Natural killer cell (primary cell): Measurements from ENCODE around the gene CMTM3. TPM values are rescaled to one million over a fixed set of nuclear protein-coding genes. Genes with fewer than 3 reads are reported as not detected.
"Not testable (repeated sequence)": the region's sequence is repeated elsewhere in the genome, so short reads cannot be mapped to it uniquely, and the experiment has no call there.

Experiments used
- ATAC-seq, 3 donors: fragments of 150-1000 bp in 2 of 3; fragments of 200-7000 bp in 1 of 3; cut with Tn5 transposase; 1 replicate in 1 of 3; 2 replicates in 2 of 3; pipeline ENCODE4 v1.10.0; 2021; ENCODE audit warnings: mild to moderate bottlenecking in 2 of 3, moderate library complexity in 2 of 3
- DNase-seq, 2 donors: peaks; one replicate each; pipeline versions ENCODE4 v3.0.0 to v3.0.0-alpha.2; 2013 to 2021; ENCODE audit warnings: mixed read lengths in 1 of 2
- H3K27ac ChIP-seq: one replicate; pipeline ENCODE4 v1.5.1; 2013; ENCODE audit warnings: mild to moderate bottlenecking, low read length
- H3K27me3 ChIP-seq: one replicate; pipeline ENCODE4 v1.6.1; 2013; ENCODE audit warnings: low read length; ENCODE audit not compliant: control insufficient read depth, insufficient read depth
- H3K36me3 ChIP-seq: one replicate; pipeline ENCODE4 v1.6.1; 2013; ENCODE audit warnings: low read length; ENCODE audit not compliant: control insufficient read depth, insufficient read depth
- H3K4me1 ChIP-seq: one replicate; pipeline ENCODE4 v1.6.1; 2013; ENCODE audit warnings: low read length; ENCODE audit not compliant: control insufficient read depth, insufficient read depth
- H3K4me3 ChIP-seq: one replicate; pipeline ENCODE4 v1.5.1; 2013; ENCODE audit warnings: low read length
- H3K9me3 ChIP-seq: one replicate; pipeline ENCODE4 v1.6.1; 2013; ENCODE audit warnings: low read length; ENCODE audit not compliant: control insufficient read depth, insufficient read depth
- H3K27ac Mint-ChIP-seq, 2 donors: one replicate each; pipeline ENCODE4 v1.8.0; 2022; ENCODE audit warnings: mild to moderate bottlenecking in 2 of 2, mixed read lengths in 2 of 2, moderate library complexity in 1 of 2
- H3K27me3 Mint-ChIP-seq, 2 donors: one replicate each; pipeline ENCODE4 v1.8.0; 2022; ENCODE audit warnings: low read depth in 2 of 2, mixed read lengths in 2 of 2
- H3K36me3 Mint-ChIP-seq: one replicate; pipeline ENCODE4 v1.8.0; 2022; ENCODE audit warnings: mixed read lengths
- H3K4me1 Mint-ChIP-seq, 2 donors: one replicate each; pipeline ENCODE4 v1.8.0; 2022; ENCODE audit warnings: mixed read lengths in 2 of 2
- H3K4me3 Mint-ChIP-seq: one replicate; pipeline ENCODE4 v1.8.0; 2022; ENCODE audit warnings: mild to moderate bottlenecking, moderate library complexity, mixed read lengths
- H3K9me3 Mint-ChIP-seq, 2 donors: one replicate each; pipeline ENCODE4 v1.8.0; 2022; ENCODE audit warnings: mixed read lengths in 2 of 2
- CTCF ChIP-seq: fragments of 200-600 bp; IDR thresholded peaks from one replicate; pipeline ENCODE4 v1.8.0; 2022; ENCODE audit warnings: antibody characterized with exemption
- WGBS: methylation state at CpG from one replicate; pipeline ENCODE4 v1.1.7; 2013; ENCODE audit warnings: missing lambda C conversion rate; ENCODE audit not compliant: insufficient coverage; 5-methylcytosine and 5-hydroxymethylcytosine counted together
- intact Hi-C: fragments of 100-400 bp; cut with micrococcal nuclease; formaldehyde crosslinking; loops from one replicate; pipeline ENCODE4 v1.14.2; 2022
- total RNA-seq, 4 donors: library from RNA; stranded (reverse); fragments of 120-200 nt in 1 of 4; gene quantifications; one replicate each; pipeline versions ENCODE4 v1.2.3 to v1.2.4, GENCODE V29; 2013 to 2022

CMTM3 gene
- total RNA-seq, 3 donors from 2014 or later (not counting 1 experiment from before 2014, with no cell fraction given), result 68.2 to 86.4 (median 85.0) TPM

GRCh38 chr16:66566051-66566901 is 38.2 kb upstream of the CMTM3 start, which contains the start of gene CMTM1:
Gene CMTM1 (plus strand): TSS chr16:66566439. CDS start chr16:66566514, 75 bp downstream.
- ATAC-seq, result no peak
- peaks cover 39% of the 10 kb centered on the region for H3K36me3 ChIP-seq
- H3K27ac ChIP-seq, result no peak within 1 kb of the TSS
- no peaks in the 10 kb centered on the region for H3K9me3 ChIP-seq
- Mint-ChIP-seq H3K9me3 (no peaks in the 10 kb centered on the region), H3K27me3 (no peaks in the 10 kb centered on the region), H3K27ac (peak within 1 kb of the TSS; percentile 66 to 67), H3K4me1 (peaks cover 39 to 49% of the 10 kb centered on the region in 2 donors), H3K36me3 (peaks cover 8% of the 10 kb centered on the region), H3K4me3 (no peak within 1 kb of the TSS)
- DNase-seq, result no peak
- WGBS, result 98% methylated on average over 54 of the region's 54 CpGs
- no peaks in the 10 kb centered on the region for H3K27me3 ChIP-seq
- no peak within 1 kb of the TSS for H3K4me3 ChIP-seq
- no peak for TF ChIP-seq CTCF
- peaks cover 13% of the 10 kb centered on the region for H3K4me1 ChIP-seq
- intact Hi-C loops, result no loop called here

- DNase-seq, H3K36me3 Mint-ChIP-seq, H3K27ac ChIP-seq, H3K4me3 Mint-ChIP-seq, ATAC-seq, H3K9me3 ChIP-seq, intact Hi-C loops, H3K9me3 Mint-ChIP-seq, H3K4me3 ChIP-seq, H3K27me3 ChIP-seq, H3K27me3 Mint-ChIP-seq: not testable (repeated sequence)
- H3K27ac Mint-ChIP-seq, result peak overlapping the region in 1 of 2 donors; percentile 67
- Histone ChIP-seq H3K36me3 (peaks cover 39% of the 10 kb centered on the region), H3K4me1 (peaks cover 13% of the 10 kb centered on the region)
- no CpG with 5 or more reads among the region's 3 CpGs for WGBS
- H3K4me1 Mint-ChIP-seq, result peaks cover 32 to 48% of the 10 kb centered on the region in 2 donors
Observed at GRCh38 chr16:66567270-66567669, 37.2 kb upstream of the CMTM3 start.

- no peak overlapping the region for H3K4me3 ChIP-seq
- peaks cover 13% of the 10 kb centered on the region for H3K4me1 ChIP-seq
- intact Hi-C loops, result no loop called here
- peaks cover 8% of the 10 kb centered on the region for H3K36me3 Mint-ChIP-seq
- ATAC-seq (no peak), DNase-seq (no peak)
- H3K9me3 ChIP-seq, result no peaks in the 10 kb centered on the region
- TF ChIP-seq CTCF, result no peak
- H3K27me3 Mint-ChIP-seq, result no peaks in the 10 kb centered on the region
- no peaks in the 10 kb centered on the region for H3K27me3 ChIP-seq
- H3K9me3 Mint-ChIP-seq, result no peaks in the 10 kb centered on the region
- peak overlapping the region in 1 of 2 donors; percentile 41 for H3K27ac Mint-ChIP-seq
- 97% methylated on average over 2 of the region's 2 CpGs for WGBS
- no peak overlapping the region for H3K27ac ChIP-seq
- peaks cover 27 to 44% of the 10 kb centered on the region in 2 donors for H3K4me1 Mint-ChIP-seq
- peaks cover 39% of the 10 kb centered on the region for H3K36me3 ChIP-seq
- H3K4me3 Mint-ChIP-seq, result no peak overlapping the region
Observed at GRCh38 chr16:66568355-66568754, 36.1 kb upstream of the CMTM3 start.

- no peak overlapping the region for H3K27ac ChIP-seq
- DNase-seq (no peak), ATAC-seq (no peak)
- H3K9me3 ChIP-seq, result no peaks in the 10 kb centered on the region
- Mint-ChIP-seq H3K27ac (peak overlapping the region in 1 of 2 donors; percentile 41), H3K4me3 (no peak overlapping the region), H3K36me3 (peaks cover 8% of the 10 kb centered on the region), H3K4me1 (peaks cover 20 to 37% of the 10 kb centered on the region in 2 donors), H3K9me3 (no peaks in the 10 kb centered on the region), H3K27me3 (no peaks in the 10 kb centered on the region)
- no peak overlapping the region for H3K4me3 ChIP-seq
- TF ChIP-seq CTCF, result no peak
- 100% methylated on average over 1 of the region's 1 CpG for WGBS
- H3K36me3 ChIP-seq, result peaks cover 32% of the 10 kb centered on the region
- peaks cover 13% of the 10 kb centered on the region for H3K4me1 ChIP-seq
- intact Hi-C loops, result no loop called here
- no peaks in the 10 kb centered on the region for H3K27me3 ChIP-seq
Observed at GRCh38 chr16:66569131-66569530, 35.4 kb upstream of the CMTM3 start.
